Stimulated activated CD8-positive, alpha-beta memory T cell treated with anti-CD3 and anti-CD28 coated beads, Interleukin-12 subunit alpha, Interleukin-12 subunit beta, amount 100 ng/mL, for 1 hour (primary cell): ENCODE results near the gene MYH7.

Source experiments
- DNase-seq: peaks from one replicate; pipeline ENCODE4 v3.0.0-alpha.2; 2020; ENCODE audit warnings: low read depth

The MYH7 gene

GRCh38 chr14:23447361-23448350, 12.2 kb upstream of the MYH7 start:
- DNase-seq, result no peak

- DNase-seq, result no peak
These were observed 10.9 kb upstream of the MYH7 start for GRCh38 chr14:23446291-23446851.

- DNase-seq, result no peak
These were observed 10.3 kb upstream of the MYH7 start for GRCh38 chr14:23445773-23446172.

DNA sequence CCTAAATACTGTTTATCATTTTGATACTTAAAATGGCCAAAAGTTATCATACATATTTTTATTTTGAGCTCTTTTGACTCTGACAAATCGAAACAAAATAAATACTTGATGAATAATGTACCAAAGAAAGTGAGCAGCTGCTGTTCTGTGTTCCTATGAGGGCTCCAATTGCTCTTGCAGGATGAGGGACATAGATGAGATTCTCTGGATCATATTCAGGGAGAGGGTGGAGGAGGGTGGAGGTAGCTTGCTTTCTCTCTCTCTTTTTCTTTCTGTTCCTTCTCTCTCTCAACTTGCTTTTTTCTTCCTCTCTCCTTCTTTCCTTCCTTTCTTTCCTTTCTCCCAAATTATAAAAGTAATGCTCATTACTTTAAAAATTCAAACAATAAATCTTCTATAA, 8.9 kb upstream of the MYH7 start:
- DNase-seq, result no peak

- no peak for DNase-seq
These were observed 8.4 kb upstream of the MYH7 start for GRCh38 chr14:23443881-23444280.

- DNase-seq, result no peak
These were observed 8.0 kb upstream of the MYH7 start for GRCh38 chr14:23443411-23443812.

GRCh38 chr14:23442721-23443356, 7.4 kb upstream of the MYH7 start:
- no peak for DNase-seq

DNA sequence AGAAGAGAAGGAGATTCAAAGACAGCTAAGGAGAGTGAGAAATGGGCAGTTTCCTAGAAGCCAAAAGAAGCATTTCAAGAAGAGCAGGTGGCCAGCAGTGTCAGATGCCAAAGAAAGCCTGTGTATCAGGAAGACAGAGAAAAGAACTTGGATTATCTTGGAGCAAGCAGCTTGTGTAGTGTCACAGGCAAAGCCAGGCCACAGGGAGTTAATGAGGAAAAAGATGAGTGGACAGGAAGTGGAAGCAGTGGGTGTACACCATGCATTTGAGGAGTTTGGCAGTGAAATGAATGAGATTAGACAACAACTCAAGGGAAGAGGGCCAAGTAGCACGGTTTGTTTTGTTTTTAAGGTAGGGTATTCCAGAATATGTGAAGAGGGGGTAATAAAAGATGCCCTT, 5.6 kb upstream of the MYH7 start:
- DNase-seq, result no peak

- DNase-seq, result no peak
These were observed 3.8 kb upstream of the MYH7 start for GRCh38 chr14:23439107-23439835.

- no peak for DNase-seq
These were observed 2.9 kb upstream of the MYH7 start for GRCh38 chr14:23438101-23438971.

DNA sequence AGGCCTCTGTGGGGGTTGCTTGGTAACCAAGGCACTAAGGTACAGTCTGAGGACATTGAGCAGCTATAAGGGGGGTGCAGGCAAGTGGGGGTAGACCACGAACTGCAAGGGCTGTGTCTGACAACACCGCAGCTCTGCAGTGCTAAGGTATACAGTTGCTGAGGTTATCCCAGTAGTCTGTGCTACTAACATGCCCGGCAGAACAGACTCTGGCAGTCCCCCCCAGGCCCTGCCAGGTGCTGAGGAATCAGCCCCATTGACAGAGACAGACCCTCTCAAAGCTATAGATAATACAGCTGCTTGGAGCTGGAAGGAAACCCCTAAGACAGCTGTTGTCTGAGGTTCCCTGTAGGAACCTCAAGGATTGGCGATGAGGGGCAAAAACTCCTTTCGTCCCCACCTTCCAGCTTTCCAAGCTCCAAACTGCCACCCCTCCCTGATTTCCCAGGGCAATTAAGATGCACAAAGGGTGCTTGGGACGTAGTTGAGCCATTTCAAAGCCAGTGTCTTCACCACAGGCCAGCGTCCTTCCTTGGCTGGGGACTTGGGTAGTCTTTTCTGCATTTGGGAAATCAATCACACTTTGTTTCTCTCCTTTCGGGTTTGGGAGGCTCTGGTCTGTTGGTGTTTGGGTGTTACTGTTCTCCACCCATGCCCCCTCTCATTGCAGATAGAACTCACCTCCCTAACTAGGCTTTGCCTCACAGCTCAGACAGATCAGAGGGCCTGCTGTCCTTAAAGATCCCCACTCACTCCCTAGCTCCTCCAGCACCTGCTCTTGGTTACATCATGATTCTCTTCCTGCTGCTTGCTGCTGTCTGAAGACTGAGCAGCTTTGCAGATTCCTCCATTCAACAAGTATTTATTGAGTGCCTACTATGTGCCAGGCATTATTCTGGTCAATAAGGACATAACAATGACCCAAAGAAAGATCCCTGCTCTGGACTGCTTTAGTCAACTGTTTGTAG, 2.0 kb upstream of the MYH7 start:
- DNase-seq, result no peak

GRCh38 chr14:23436327-23437132, 1.1 kb upstream of the MYH7 start:
- DNase-seq, result no peak

DNA sequence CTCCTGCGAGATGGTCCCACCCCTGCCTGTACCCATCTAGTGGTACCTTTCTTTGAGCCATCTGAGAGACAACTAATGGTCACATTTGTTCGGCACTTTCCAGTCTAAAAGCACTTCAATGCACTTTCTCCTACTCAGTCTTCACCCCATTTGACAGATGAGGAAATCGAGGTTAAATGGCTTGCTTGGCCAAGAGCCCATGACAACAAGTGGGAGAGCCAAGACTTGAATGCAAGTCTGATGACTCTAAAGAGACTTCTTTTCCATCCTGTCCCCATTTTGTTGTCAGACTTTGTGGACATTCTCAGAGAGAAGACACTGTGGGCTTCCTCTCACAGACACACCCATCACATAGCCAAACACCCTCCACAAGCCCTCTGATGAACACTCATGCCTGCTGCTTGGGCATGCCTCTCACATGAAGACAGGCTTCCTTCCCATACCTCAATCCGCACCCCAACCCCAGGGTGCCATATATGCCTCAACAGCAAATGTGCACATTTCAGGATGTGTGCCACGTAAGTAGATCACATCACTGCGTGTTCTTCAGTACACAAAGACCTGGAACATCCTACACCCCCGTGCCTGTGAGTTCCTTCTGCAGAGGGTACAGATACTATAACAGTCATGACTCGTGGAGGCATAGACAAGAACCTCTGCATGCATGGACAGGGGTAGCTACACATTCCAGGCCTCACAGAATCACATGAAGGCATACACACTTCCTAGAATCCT, 805 bp downstream of the MYH7 start:
- no peak for DNase-seq

- no peak for DNase-seq
These were observed 2.0 kb downstream of the MYH7 start for GRCh38 chr14:23433457-23433856.

DNA sequence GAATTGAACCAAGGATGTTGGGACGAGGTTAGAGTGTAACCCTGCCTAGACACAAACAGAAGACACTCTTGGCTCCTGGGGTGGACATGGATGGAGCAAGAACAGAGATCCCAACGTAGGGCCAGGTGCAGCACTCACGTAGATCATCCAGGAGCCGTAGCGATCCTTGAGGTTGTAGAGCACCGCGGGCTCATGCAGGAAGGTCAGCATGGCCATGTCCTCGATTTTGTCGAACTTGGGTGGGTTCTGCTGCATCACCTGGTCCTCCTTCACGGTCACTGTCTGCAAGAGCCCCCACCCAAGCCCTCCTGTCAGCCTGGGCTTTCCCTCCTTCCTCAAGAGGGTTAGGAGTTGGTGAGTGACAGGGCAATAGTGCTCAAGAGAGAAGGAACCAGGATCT, 2.5 kb downstream of the MYH7 start:
- DNase-seq, result no peak

DNA sequence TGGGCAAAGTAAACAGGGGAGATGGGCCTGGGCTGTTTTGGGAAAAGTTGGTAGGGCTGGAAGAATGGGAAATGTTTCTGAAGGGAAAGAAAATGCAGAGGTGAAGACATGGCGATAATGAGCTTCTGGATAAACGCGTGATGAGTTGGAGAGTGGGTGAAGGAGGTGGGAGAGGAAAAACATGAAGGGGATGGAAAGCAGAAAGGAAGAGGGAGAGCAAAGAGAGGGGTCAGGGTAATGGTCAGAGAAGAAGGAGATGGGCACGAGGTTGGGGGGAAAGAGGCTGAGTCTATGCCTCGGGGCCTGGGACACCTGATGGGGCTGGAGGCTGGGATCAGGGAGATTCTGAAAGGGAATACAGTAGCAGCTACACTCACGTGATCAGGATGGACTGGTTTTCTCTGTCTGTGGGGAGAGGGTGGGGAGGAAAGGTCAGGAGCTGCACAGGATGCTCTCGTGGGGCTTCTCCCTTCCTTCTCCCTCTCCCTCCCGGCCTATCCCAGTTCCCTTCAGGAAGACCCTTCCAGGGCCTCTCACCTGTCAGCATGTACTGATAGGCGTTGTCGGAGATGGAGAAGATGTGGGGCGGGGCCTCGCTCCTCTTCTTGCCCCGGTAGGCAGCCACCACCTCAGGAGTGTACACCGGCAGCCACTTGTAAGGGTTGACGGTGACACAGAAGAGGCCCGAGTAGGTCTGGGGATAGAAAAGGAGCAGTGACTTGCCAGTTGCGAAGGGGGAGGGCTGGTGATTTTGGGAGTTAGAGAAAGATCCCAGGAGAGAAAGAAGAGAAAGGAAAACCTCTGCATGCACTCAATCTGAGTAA, 3.1 kb downstream of the MYH7 start:
- no peak for DNase-seq

DNA sequence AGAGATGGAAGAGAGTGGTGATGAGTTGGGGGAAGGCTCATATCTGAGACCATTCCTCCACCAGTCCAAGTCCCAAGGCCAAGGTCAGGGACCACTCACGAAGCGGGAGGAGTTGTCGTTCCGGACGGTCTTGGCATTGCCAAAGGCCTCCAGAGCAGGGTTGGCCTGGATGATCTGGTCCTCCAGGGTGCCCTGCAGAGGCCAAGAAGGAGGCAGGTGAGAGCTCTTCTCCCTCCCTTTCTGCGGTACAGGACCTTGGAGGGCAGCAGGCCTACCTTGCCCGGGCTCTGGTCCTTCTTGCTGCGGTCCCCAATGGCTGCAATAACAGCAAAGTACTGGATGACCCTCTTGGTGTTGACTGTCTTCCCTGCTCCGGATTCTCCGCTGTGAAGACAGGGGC, 4.0 kb downstream of the MYH7 start:
- no peak for DNase-seq

- DNase-seq, result no peak
These were observed 4.8 kb downstream of the MYH7 start for GRCh38 chr14:23430723-23431085.
